Ectodermal cell (in vitro differentiated cells): ENCODE data around the gene PHTF1.

Source experiments
- H3K27ac ChIP-seq: 2 replicates; pipeline ENCODE4 v1.7.0; 2013; ENCODE audit warnings: mild to moderate bottlenecking, low read depth, low read length; ENCODE audit not compliant: insufficient read depth, poor library complexity, severe bottlenecking
- H3K27me3 ChIP-seq: 2 replicates; pipeline ENCODE4 v1.7.0; 2013; ENCODE audit warnings: mild to moderate bottlenecking, low read length; ENCODE audit not compliant: insufficient read depth, control insufficient read depth, poor library complexity, severe bottlenecking
- H3K36me3 ChIP-seq: one replicate; pipeline ENCODE4 v1.7.0; 2013; ENCODE audit warnings: low read length; ENCODE audit not compliant: control insufficient read depth, insufficient read depth
- H3K4me1 ChIP-seq: one replicate; pipeline ENCODE4 v1.7.0; 2013; ENCODE audit warnings: low read length; ENCODE audit not compliant: control insufficient read depth, insufficient read depth
- H3K4me3 ChIP-seq: 2 replicates; pipeline ENCODE4 v1.7.0; 2013; ENCODE audit warnings: low read depth, low read length, control low read depth; ENCODE audit not compliant: insufficient read depth
- H3K9me3 ChIP-seq: 2 replicates; pipeline ENCODE4 v1.7.0; 2013; ENCODE audit warnings: mild to moderate bottlenecking, low read length, moderate library complexity; ENCODE audit not compliant: control insufficient read depth
- WGBS, 2 experiments: methylation state at CpG; one replicate each; pipeline ENCODE4 v1.1.7; 2013; ENCODE audit warnings: missing lambda C conversion rate in 2 of 2; 5-methylcytosine and 5-hydroxymethylcytosine counted together

Gene PHTF1

DNA sequence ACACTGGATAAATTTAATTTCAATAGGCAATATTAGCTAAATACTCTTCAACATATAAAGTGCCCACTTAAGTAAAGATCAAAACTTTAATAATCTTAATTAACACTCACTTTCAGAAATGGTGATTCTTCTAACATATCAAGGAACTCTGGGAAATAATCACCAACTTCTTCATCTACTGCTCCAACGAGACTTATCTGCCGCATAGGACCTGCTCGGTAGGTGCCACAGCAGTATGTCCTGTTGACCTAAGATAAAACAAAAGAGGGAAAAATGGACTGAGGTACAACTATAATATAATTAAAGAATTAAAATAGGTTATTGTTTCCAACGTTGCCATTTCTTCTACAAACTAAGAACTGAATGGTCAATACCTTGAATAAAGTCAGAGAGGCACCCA is 18.3 kb upstream of the PHTF1 start:
- no peaks in the 10 kb centered on the region for H3K4me1 ChIP-seq
- WGBS, 2 experiments, result 91 to 100% methylated on average over 1 to 4 of the region's 4 CpGs
- H3K9me3 ChIP-seq, result no peaks in the 10 kb centered on the region
- H3K27me3 ChIP-seq, result no peaks in the 10 kb centered on the region
- no peak overlapping the region for H3K27ac ChIP-seq
- no peak overlapping the region for H3K4me3 ChIP-seq
- H3K36me3 ChIP-seq, result peaks cover 6% of the 10 kb centered on the region

DNA sequence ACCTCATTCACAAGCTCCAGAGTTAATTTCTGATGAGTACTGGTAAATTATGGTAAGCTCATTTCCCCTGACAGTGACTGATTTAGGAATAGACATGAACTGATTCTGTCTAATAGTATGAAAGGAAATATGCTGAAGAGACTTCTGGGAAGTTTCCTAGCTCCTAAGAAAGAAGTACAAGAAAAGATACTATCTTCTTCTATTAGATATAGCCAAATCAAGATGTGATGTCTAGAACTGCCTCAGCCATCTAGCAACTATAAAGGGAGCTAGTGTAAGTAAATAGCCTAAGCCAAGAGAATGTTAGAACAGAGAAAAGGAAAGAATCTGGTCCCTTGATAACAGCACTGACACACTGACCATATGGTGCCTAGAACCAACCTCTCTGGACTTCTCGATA is 10.7 kb upstream of the PHTF1 start:
- 94 to 96% methylated on average over 1 of the region's 1 CpG for WGBS, 2 experiments
- H3K27ac ChIP-seq, result peak overlapping the region; percentile 88
- no peaks in the 10 kb centered on the region for H3K9me3 ChIP-seq
- peaks cover 12% of the 10 kb centered on the region for H3K36me3 ChIP-seq
- H3K4me3 ChIP-seq, result no peak overlapping the region
- H3K27me3 ChIP-seq, result no peaks in the 10 kb centered on the region
- H3K4me1 ChIP-seq, result peaks cover 38% of the 10 kb centered on the region

DNA sequence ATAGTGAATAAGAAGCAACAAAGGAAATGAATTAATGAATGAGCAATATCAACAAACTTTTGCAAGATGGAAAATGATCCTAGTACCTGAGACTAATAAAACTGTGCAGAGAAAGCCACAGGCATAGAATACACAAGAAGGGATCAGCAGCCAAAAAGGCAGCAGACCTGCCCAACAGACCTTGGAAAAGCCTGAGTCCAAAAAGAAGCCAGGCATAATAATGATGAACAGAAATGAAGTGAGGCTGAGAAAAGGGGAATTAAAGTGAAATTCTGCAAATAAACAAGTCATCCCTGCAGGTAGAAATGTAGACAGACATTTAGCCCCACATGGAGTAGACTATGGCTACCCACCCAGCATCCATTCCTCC is 10.3 kb upstream of the PHTF1 start:
- H3K27me3 ChIP-seq, result no peaks in the 10 kb centered on the region
- peaks cover 38% of the 10 kb centered on the region for H3K4me1 ChIP-seq
- no peak overlapping the region for H3K4me3 ChIP-seq
- no peaks in the 10 kb centered on the region for H3K9me3 ChIP-seq
- H3K36me3 ChIP-seq, result peaks cover 12% of the 10 kb centered on the region
- H3K27ac ChIP-seq, result peak overlapping the region; percentile 88

DNA sequence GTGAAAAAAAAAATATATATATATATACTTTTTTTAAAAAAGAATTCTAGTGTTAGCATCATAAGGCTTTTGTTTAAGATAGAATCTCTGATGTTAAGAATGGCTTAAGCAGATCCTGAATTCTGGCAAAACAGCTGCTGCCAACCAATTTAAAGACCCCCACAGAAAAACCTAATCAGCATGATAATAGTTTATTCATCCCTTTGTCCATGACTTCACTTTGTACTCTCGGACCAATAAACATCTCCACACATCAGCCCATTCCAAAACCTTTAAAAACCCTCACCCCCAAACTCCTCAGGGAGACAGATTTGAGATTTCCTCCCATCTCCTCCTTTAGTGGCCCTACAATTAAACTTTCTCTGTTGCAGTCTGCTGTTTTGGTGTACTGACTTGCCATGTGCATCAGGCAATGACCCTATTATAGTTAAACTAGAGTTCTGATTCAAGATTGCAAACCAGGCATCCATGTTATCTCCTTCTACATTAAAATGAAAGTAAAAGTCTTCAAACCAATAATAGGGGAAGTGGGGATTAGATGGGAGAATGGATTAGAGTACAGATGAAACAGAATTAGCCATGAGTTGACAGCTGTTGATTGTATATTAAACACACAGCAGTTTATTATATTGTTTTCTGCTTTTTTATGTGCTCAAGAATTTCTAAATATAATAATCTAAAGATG is 9.8 kb upstream of the PHTF1 start:
- no peaks in the 10 kb centered on the region for H3K9me3 ChIP-seq
- peak overlapping the region; percentile 88 for H3K27ac ChIP-seq
- WGBS, 2 experiments, result 0 to 1% methylated on average over 1 of the region's 1 CpG
- no peak overlapping the region for H3K4me3 ChIP-seq
- peaks cover 12% of the 10 kb centered on the region for H3K36me3 ChIP-seq
- no peaks in the 10 kb centered on the region for H3K27me3 ChIP-seq
- H3K4me1 ChIP-seq, result peaks cover 38% of the 10 kb centered on the region

DNA sequence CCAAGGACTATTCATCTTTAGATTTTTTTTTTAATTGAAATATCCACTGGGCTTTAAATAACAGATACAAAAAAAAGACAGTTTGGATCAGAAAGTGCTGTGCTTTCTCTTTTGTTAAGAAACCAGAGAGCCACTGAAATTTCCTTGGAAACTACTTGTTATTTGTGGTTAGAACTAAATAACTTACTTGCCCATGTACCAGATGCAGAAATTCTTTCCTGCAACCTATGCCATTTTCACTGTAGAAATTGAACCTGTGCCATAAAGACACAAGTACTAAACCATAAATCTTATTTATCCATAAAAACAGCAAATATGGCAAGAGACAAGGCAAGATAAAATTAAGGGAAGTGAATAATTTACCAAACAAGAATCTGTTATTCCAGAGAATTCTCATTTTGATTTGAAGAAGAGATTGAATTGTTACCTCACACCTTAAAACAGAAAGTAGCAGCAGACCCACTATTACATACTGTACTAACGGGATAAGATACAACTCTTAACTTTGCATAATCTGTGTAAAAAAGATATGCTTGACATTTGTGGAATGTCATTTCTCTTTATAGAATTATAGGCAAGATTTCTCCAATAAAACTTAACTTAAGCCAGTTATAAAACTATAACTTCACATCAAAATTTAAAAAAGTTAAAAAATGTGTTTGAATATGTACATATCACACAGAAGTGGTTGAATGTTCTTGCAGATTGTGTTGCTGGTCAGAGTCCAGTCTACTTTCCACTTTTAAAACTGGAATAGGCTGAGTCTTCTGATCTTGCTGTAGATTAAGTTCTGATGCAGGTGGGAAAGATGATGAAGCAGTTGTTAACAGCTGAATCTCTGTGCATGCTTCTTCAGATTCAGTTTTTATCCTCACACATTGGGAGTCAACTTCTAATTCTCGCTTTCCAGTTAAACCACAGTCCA is 6.3 kb upstream of the PHTF1 start:
- H3K4me1 ChIP-seq, result peaks cover 34% of the 10 kb centered on the region
- H3K36me3 ChIP-seq, result peaks cover 12% of the 10 kb centered on the region
- H3K27ac ChIP-seq, result no peak overlapping the region
- H3K27me3 ChIP-seq, result no peaks in the 10 kb centered on the region
- H3K4me3 ChIP-seq, result no peak overlapping the region
- WGBS, 2 experiments, result 95 to 100% methylated on average over 1 of the region's 2 CpGs
- H3K9me3 ChIP-seq, result no peaks in the 10 kb centered on the region

DNA sequence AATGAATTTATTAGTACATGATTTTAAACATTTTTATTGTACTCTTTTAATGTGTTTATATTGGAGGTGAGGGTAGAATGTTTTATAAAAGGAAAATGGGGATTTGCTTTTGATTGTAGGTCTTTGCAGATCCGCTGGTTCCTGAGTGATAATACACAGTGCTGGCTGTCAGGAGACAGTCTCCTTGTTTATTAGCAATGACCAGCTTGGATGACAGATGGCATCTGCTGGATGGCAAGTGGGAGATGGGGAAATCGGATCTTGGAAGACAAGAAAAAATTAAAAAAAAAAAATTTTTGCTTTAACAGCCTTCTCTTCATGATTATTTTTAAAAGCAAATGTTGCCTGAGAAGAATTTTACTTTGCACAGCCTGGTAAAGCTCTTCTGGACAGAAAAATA is 4.4 kb upstream of the PHTF1 start:
- Histone ChIP-seq H3K27me3 (no peaks in the 10 kb centered on the region), H3K27ac (no peak overlapping the region), H3K4me3 (no peak overlapping the region), H3K9me3 (no peaks in the 10 kb centered on the region), H3K4me1 (peaks cover 21% of the 10 kb centered on the region), H3K36me3 (peaks cover 12% of the 10 kb centered on the region)
- 95 to 96% methylated on average over 2 of the region's 2 CpGs for WGBS, 2 experiments

DNA sequence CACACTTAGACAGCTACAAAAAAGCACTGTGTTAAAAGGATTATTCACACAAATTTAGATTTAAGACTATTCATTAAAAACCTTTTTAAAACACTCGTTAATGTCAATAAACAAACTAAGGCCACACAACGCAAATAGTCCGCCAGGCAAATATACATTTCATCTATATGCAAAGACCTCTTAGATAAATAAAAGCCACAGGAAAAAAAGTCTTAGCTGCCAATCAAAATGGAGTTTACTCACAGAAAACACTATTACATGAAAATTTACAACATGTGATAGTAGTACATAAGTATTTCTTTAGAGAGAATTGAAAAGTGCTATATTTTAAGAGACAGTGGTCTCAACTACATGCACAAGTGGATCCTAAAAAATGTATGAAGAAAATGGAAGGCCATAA is 2.7 kb upstream of the PHTF1 start:
- 85 to 87% methylated on average over 3 of the region's 3 CpGs for WGBS, 2 experiments
- Histone ChIP-seq H3K4me1 (peaks cover 7% of the 10 kb centered on the region), H3K36me3 (peaks cover 12% of the 10 kb centered on the region), H3K4me3 (no peak overlapping the region), H3K27ac (no peak overlapping the region), H3K27me3 (no peaks in the 10 kb centered on the region), H3K9me3 (no peaks in the 10 kb centered on the region)

DNA sequence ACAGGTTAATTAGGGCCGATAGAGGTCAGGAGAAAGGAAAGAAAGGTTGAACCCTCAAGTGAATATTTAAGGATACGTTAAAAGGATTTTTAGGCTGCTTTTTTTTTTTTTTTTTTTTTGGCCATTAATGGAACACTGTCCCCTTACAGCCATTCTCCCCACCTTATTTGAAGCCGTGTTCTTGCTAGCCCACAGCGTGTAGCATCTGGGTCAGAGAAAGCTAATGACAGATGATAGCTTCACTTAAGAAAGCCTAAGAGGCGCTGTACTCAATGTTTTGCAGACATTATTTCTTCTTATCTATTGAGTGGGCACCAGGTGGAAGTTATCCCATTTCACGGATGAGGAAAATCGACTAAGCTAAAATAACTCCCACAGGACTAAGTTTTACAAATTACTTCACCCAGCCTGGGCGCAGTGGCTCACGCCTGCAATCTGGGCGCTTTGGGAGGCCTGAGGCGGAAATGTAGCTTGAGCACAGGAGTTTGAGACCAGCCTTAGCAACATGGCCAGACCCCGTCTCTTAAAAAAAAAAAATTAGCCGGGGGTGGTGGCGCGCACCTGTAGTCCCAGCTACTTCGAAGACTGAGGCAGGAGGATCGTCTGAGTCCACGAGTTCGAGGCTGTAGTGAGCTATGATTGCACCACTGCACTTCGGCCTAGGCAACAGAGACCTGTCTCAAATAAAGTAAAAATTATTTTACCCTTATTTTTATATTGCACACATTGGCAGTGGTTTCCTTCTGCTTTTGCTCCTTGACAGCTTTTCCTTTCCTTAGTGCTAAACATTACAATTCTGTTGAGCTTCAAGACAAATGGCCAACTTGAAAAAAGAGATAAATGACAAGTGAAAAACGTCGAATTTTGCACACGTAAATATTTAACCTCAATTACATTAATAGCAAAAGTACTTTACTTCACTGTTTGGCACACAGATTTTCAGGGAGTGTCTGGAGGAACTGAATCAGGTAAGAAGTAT is 1.1 kb upstream of the PHTF1 start:
- 85 to 86% methylated on average over 22 to 23 of the region's 23 CpGs for WGBS, 2 experiments
- Histone ChIP-seq H3K4me3 (peak overlapping the region; percentile 78), H3K4me1 (peaks cover 16% of the 10 kb centered on the region), H3K9me3 (no peaks in the 10 kb centered on the region), H3K27ac (peak overlapping the region; percentile 98), H3K27me3 (no peaks in the 10 kb centered on the region), H3K36me3 (peaks cover under 1% of the 10 kb centered on the region)

DNA sequence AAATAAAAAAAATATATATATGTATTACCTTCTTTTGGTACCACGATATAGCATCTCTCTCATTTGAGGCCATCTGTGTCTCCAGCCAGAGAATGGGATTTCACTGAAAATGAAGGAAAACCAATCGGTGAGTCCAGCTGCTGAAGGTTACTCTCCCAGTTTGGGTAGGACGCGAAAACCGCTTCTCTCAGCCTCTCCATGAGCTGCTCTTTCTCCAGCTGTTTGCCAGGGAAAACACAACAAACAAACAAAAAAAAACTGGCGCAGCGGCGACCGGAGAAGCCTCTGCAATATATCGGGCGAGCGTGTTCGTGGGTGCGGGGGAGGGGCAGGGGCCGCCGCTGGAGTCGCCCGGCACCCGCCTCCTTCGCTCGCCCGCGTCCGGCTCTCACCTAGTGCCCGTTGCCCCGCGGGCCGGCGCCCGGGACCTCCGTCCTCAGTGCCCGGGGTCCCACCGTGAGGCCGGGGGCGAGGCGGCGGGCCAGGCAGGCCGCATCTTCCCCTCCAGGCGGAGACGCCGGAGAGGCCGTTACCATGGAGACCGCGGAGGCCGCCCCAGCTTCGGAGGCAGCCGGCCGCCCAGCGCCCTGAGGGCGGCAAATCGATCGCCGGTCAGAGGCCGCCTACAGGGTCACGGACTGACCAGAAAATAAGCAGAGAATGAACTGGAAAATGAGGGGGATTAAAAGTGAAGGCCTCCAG is 504 bp downstream of the PHTF1 start:
- H3K27ac ChIP-seq, result peak overlapping the region; percentile 98
- H3K4me1 ChIP-seq, result peaks cover 19% of the 10 kb centered on the region
- H3K36me3 ChIP-seq, result peaks cover 8% of the 10 kb centered on the region
- H3K4me3 ChIP-seq, result peak overlapping the region; percentile 78
- H3K27me3 ChIP-seq, result no peaks in the 10 kb centered on the region
- no peaks in the 10 kb centered on the region for H3K9me3 ChIP-seq
- WGBS, 2 experiments, result 0 to 1% methylated on average over 54 to 55 of the region's 55 CpGs
